Liver (tissue), 3 donors: ENCODE data around the gene DCHS2.

Experiments used
- CTCF ChIP-seq: fragments of 150-350 bp; IDR thresholded peaks from 2 replicates; pipeline ENCODE4 v1.5.1; 2017; ENCODE audit warnings: improper control_type of control experiment, low read depth, low read length; ENCODE audit not compliant: missing input control
- EGR1 ChIP-seq, 2 donors: IDR thresholded peaks; 2 replicates each; pipeline ENCODE4 v1.6.1; 2016 to 2018; ENCODE audit warnings: antibody characterized with exemption in 2 of 2, low read depth in 2 of 2
- FOXA2 ChIP-seq: IDR thresholded peaks from 2 replicates; pipeline ENCODE4 v1.6.1; 2016; ENCODE audit warnings: antibody characterized with exemption
- GABPA ChIP-seq, 2 donors: IDR thresholded peaks in 1 of 2; conservative IDR thresholded peaks in 1 of 2; 2 replicates each; pipeline ENCODE4 v1.6.1; 2016; ENCODE audit warnings: antibody characterized with exemption in 2 of 2, mild to moderate bottlenecking in 1 of 2, moderate library complexity in 1 of 2
- JUND ChIP-seq, 2 donors: IDR thresholded peaks; 2 replicates each; pipeline ENCODE4 v1.6.1; 2016; ENCODE audit warnings: antibody characterized with exemption in 2 of 2
- MAX ChIP-seq: IDR thresholded peaks from 2 replicates; pipeline ENCODE4 v1.6.1; 2016; ENCODE audit warnings: antibody characterized with exemption
- NR2F2 ChIP-seq: IDR thresholded peaks from 2 replicates; pipeline ENCODE4 v1.6.1; 2016; ENCODE audit warnings: antibody characterized with exemption
- RAD21 ChIP-seq, 2 donors: IDR thresholded peaks; 2 replicates each; pipeline ENCODE4 v1.6.1; 2016; ENCODE audit warnings: antibody characterized with exemption in 2 of 2, mild to moderate bottlenecking in 2 of 2
- REST ChIP-seq: IDR thresholded peaks from 2 replicates; pipeline ENCODE4 v1.6.1; 2016; ENCODE audit warnings: antibody characterized with exemption, mild to moderate bottlenecking
- TAF1 ChIP-seq: conservative IDR thresholded peaks from 2 replicates; pipeline ENCODE4 v1.6.1; 2016; ENCODE audit warnings: antibody characterized with exemption, mild to moderate bottlenecking
- TF ChIP-seq, protein P1 (sequence below): IDR thresholded peaks from 2 replicates; pipeline ENCODE4 v1.6.1; 2016; ENCODE audit warnings: antibody characterized with exemption
- TF ChIP-seq, protein P2 (sequence below): IDR thresholded peaks from 2 replicates; pipeline ENCODE4 v1.6.1; 2016; ENCODE audit warnings: antibody characterized with exemption
- donor health status: healthy.
- donor health status: healthy.

- no peak for TF ChIP-seq TAF1
- no peak for TF ChIP-seq CTCF
- TF ChIP-seq REST, result no peak
- no peak for TF ChIP-seq FOXA2
- TF ChIP-seq, protein P1, sequence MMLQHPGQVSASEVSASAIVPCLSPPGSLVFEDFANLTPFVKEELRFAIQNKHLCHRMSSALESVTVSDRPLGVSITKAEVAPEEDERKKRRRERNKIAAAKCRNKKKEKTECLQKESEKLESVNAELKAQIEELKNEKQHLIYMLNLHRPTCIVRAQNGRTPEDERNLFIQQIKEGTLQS, result no peak
- no peak for TF ChIP-seq MAX
- no peak for TF ChIP-seq JUND (IDR thresholded peaks at IDR 0.05)
- no peak for TF ChIP-seq GABPA (IDR thresholded peaks at IDR 0.05 in 1 of 2, conservative IDR thresholded peaks at IDR 0.05 in 1 of 2)
- TF ChIP-seq EGR1 (IDR thresholded peaks at IDR 0.05; ENCODE audit: low read depth in 2 of 2), result no peak
- no peak for TF ChIP-seq RAD21 (IDR thresholded peaks at IDR 0.05)
- TF ChIP-seq, protein P2, sequence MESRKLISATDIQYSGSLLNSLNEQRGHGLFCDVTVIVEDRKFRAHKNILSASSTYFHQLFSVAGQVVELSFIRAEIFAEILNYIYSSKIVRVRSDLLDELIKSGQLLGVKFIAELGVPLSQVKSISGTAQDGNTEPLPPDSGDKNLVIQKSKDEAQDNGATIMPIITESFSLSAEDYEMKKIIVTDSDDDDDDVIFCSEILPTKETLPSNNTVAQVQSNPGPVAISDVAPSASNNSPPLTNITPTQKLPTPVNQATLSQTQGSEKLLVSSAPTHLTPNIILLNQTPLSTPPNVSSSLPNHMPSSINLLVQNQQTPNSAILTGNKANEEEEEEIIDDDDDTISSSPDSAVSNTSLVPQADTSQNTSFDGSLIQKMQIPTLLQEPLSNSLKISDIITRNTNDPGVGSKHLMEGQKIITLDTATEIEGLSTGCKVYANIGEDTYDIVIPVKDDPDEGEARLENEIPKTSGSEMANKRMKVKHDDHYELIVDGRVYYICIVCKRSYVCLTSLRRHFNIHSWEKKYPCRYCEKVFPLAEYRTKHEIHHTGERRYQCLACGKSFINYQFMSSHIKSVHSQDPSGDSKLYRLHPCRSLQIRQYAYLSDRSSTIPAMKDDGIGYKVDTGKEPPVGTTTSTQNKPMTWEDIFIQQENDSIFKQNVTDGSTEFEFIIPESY, result no peak
- no peak for TF ChIP-seq NR2F2
These were observed 199.0 kb downstream of the DCHS2 start for GRCh38 chr4:154292589-154292988.
